IMR-90 (cell line): ENCODE results near the gene ZNF593. TPM values are rescaled to one million over a fixed set of nuclear protein-coding genes. Genes with fewer than 3 reads are reported as not detected.

Experiments
- ATAC-seq: fragments of 200-7000 bp; cut with Tn5 transposase; 2 replicates; pipeline ENCODE4 v1.9.1; 2020; ENCODE audit warnings: low read depth, mild to moderate bottlenecking, moderate library complexity
- BruUV-seq: library from RNA; stranded (reverse); fragments of 400-500 nt; replicated peaks from 2 replicates; lab custom pipeline; 2021; lab: Mats Ljungman, UMichigan
- CTCF ChIA-PET: fragments of 300-600 bp; formaldehyde crosslinking; extraction: SDS; loops from one replicate; lab custom pipeline; 2021; ENCODE audit warnings: antibody characterized with exemption; lab: Yijun Ruan, JAX
- POLR2A ChIA-PET: fragments of 300-600 bp; sonication (Branson Sonifier 250); formaldehyde crosslinking; loops from one replicate; lab custom pipeline; 2022; ENCODE audit warnings: antibody characterized with exemption; ENCODE audit not compliant: unreplicated experiment; lab: Charles Lee
- DNase-seq: peaks from one replicate; pipeline ENCODE4 v3.0.0; 2013
- H2AFZ ChIP-seq: replicated peaks from 2 replicates; pipeline ENCODE3; 2013; ENCODE audit warnings: low read length, mild to moderate bottlenecking; ENCODE audit not compliant: poor library complexity
- H2AK5ac ChIP-seq: 2 replicates; pipeline ENCODE4 v1.6.1; 2013; ENCODE audit warnings: low read depth, low read length, inconsistent platforms
- H2AK9ac ChIP-seq: replicated peaks from 2 replicates; pipeline ENCODE3; 2013; ENCODE audit warnings: mild to moderate bottlenecking, low read depth, low read length, moderate library complexity; ENCODE audit not compliant: poor library complexity
- H2BK120ac ChIP-seq: 2 replicates; pipeline ENCODE4 v1.6.1; 2013; ENCODE audit warnings: low read depth, low read length, inconsistent platforms
- H2BK15ac ChIP-seq: 3 replicates; pipeline ENCODE4 v1.6.1; 2013; ENCODE audit warnings: low read depth, low read length, inconsistent platforms
- H2BK20ac ChIP-seq: 2 replicates; pipeline ENCODE4 v1.6.1; 2013; ENCODE audit warnings: low read depth, mild to moderate bottlenecking, inconsistent platforms, low read length, moderate library complexity
- H2BK5ac ChIP-seq: 2 replicates; pipeline ENCODE4 v1.6.1; 2013; ENCODE audit warnings: mild to moderate bottlenecking, low read depth, low read length, inconsistent platforms; ENCODE audit not compliant: poor library complexity, severe bottlenecking
- H3K14ac ChIP-seq: replicated peaks from 2 replicates; pipeline ENCODE4 v1.6.1; 2013; ENCODE audit warnings: low read depth, low read length, inconsistent platforms
- H3K18ac ChIP-seq: 2 replicates; pipeline ENCODE4 v1.6.1; 2013; ENCODE audit warnings: low read depth, low read length, control low read depth
- H3K23ac ChIP-seq: 2 replicates; pipeline ENCODE4 v1.6.1; 2013; ENCODE audit warnings: low read depth, low read length, inconsistent platforms
- H3K27ac ChIP-seq: 2 replicates; pipeline ENCODE4 v1.5.1; 2013; ENCODE audit warnings: mild to moderate bottlenecking, control low read depth, low read length; ENCODE audit not compliant: insufficient read depth
- H3K27me3 ChIP-seq: 2 replicates; pipeline ENCODE4 v1.6.1; 2013; ENCODE audit warnings: low read length; ENCODE audit not compliant: control insufficient read depth, insufficient read depth
- H3K36me3 ChIP-seq: 2 replicates; pipeline ENCODE4 v1.6.1; 2013; ENCODE audit warnings: low read length, mixed read lengths; ENCODE audit not compliant: control insufficient read depth, insufficient read depth
- H3K4ac ChIP-seq: 2 replicates; pipeline ENCODE4 v1.6.1; 2013; ENCODE audit warnings: low read depth, low read length, inconsistent platforms
- H3K4me1 ChIP-seq: 2 replicates; pipeline ENCODE4 v1.6.1; 2013; ENCODE audit warnings: low read length, mixed read lengths; ENCODE audit not compliant: control insufficient read depth, insufficient read depth
- H3K4me2 ChIP-seq: 2 replicates; pipeline ENCODE4 v1.6.1; 2013; ENCODE audit warnings: low read depth, mild to moderate bottlenecking, control low read depth, low read length, moderate library complexity
- H3K4me3 ChIP-seq: 2 replicates; pipeline ENCODE4 v1.5.1; 2013; ENCODE audit warnings: low read depth, mild to moderate bottlenecking, control low read depth, low read length, moderate library complexity; ENCODE audit not compliant: insufficient read depth
- H3K56ac ChIP-seq: 2 replicates; pipeline ENCODE4 v1.6.1; 2013; ENCODE audit warnings: low read length, inconsistent platforms; ENCODE audit not compliant: insufficient read depth; ENCODE audit errors: extremely low read depth
- H3K79me1 ChIP-seq, 2 experiments: 2 replicates each; pipeline ENCODE4 v1.6.1; 2013; ENCODE audit warnings: low read length in 2 of 2, inconsistent platforms in 1 of 2, low read depth in 1 of 2
- H3K9ac ChIP-seq: 2 replicates; pipeline ENCODE4 v1.6.1; 2013; ENCODE audit warnings: low read depth, low read length, control low read depth
- H3K9me1 ChIP-seq: 2 replicates; pipeline ENCODE4 v1.6.1; 2013; ENCODE audit warnings: low read length, inconsistent platforms; ENCODE audit not compliant: insufficient read depth
- H3K9me3 ChIP-seq: 2 replicates; pipeline ENCODE4 v1.6.1; 2013; ENCODE audit warnings: low read length; ENCODE audit not compliant: control insufficient read depth, insufficient read depth
- H4K20me1 ChIP-seq: 2 replicates; pipeline ENCODE4 v1.6.1; 2013; ENCODE audit warnings: low read length, inconsistent platforms; ENCODE audit not compliant: insufficient read depth
- H4K5ac ChIP-seq: 2 replicates; pipeline ENCODE4 v1.6.1; 2013; ENCODE audit warnings: mild to moderate bottlenecking, low read depth, low read length, control low read depth
- H4K8ac ChIP-seq, 2 experiments: 2 replicates each; pipeline ENCODE4 v1.6.1; 2013; ENCODE audit warnings: low read depth in 2 of 2, low read length in 2 of 2, control low read depth in 1 of 2, inconsistent platforms in 1 of 2
- H4K91ac ChIP-seq: 2 replicates; pipeline ENCODE4 v1.6.1; 2013; ENCODE audit warnings: low read depth, low read length, inconsistent platforms; ENCODE audit not compliant: insufficient read depth
- POLR2A ChIP-seq: IDR thresholded peaks from 2 replicates; pipeline ENCODE4 v1.6.1; 2012; ENCODE audit warnings: mild to moderate bottlenecking, low read depth, low read length
- RAD21 ChIP-seq: IDR thresholded peaks from 2 replicates; pipeline ENCODE4 v1.6.1; 2012; ENCODE audit warnings: low read length, improper control_type of control experiment
- WGBS, 2 experiments: methylation state at CpG; one replicate each; pipeline versions ENCODE4 v1.1.5 to v1.1.7; 2013; ENCODE audit warnings: missing lambda C conversion rate in 2 of 2; ENCODE audit not compliant: insufficient read length in 1 of 2; ENCODE audit errors: extremely low coverage in 2 of 2; 5-methylcytosine and 5-hydroxymethylcytosine counted together
- dilution Hi-C: fragments of 300-500 bp; cut with HindIII; formaldehyde crosslinking; loops from one replicate; pipeline ENCODE4 v1.14.3; 2018; ENCODE audit warnings: low sequenced_read_pairs; ENCODE audit not compliant: unreplicated experiment
- in situ Hi-C: fragments of 300-500 bp; cut with MboI; formaldehyde crosslinking; loops from 3 replicates; pipeline ENCODE4 v1.14.3; 2019; ENCODE audit warnings: low sequenced_read_pairs, inconsistent platforms, mixed read lengths
- intact Hi-C: fragments of 100-400 bp; cut with micrococcal nuclease; formaldehyde crosslinking; loops from 2 replicates; pipeline ENCODE4 v1.10.0; 2022
- polyA plus RNA-seq, 3 experiments: library from polyadenylated mRNA; depleted of rRNA; stranded (reverse); fragments of >200 nt; gene quantifications; 2 replicates each; pipeline ENCODE4 v1.2.3, GENCODE V29; 2012; ENCODE audit warnings: low replicate concordance in 1 of 3
- total RNA-seq: library from RNA; depleted of rRNA; stranded (reverse); fragments of >200 nt; gene quantifications from 2 replicates; pipeline ENCODE4 v1.2.3, GENCODE V29; 2012

The ZNF593 gene
- total and polyA plus RNA-seq, 2 of the 4 experiments (the other 2 are of a cell fraction): 22.2 to 57.7 TPM

DNA sequence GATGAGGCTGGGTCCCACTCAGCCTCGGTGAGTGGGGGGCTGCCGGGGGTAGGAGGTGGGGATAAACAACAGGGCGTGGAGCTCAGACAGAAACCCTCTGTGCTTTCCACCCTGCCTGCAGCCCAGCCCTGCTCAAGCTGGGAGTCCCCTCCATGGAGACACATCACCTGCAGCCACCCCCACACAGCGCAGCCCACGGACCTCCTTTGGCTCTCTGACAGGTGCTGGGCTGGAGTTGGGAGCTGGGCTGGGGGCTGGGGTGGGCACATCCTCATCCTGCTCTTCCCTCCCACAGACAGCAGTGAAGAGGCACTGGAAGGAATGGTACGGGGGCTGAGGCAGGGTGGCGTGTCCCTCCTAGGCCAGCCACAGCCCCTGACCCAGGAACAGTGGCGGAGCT, 18.8 kb downstream of the ZNF593 start:
- Histone ChIP-seq H3K23ac (no peak overlapping the region), H3K9me1 (no peaks in the 10 kb centered on the region), H2BK120ac (no peak overlapping the region), H3K4me3 (no peak overlapping the region), H3K4ac (no peak overlapping the region), H4K5ac (no peak overlapping the region), H3K9me3 (no peaks in the 10 kb centered on the region), H3K18ac (no peak overlapping the region), H2AFZ (no peak overlapping the region), H4K8ac (no peak overlapping the region), H3K79me1 (no peaks in the 10 kb centered on the region), H3K27ac (no peak overlapping the region), H4K91ac (no peak overlapping the region), H4K20me1 (no peaks in the 10 kb centered on the region), H3K9ac (no peak overlapping the region), H2BK20ac (no peak overlapping the region), H3K4me1 (no peaks in the 10 kb centered on the region), H2AK5ac (no peak overlapping the region), H3K36me3 (no peaks in the 10 kb centered on the region), H3K4me2 (no peak overlapping the region), H3K27me3 (peaks cover 12% of the 10 kb centered on the region), H3K56ac (no peak overlapping the region), H2AK9ac (no peak overlapping the region), H2BK15ac (no peak overlapping the region), H2BK5ac (no peak overlapping the region), H3K14ac (no peak overlapping the region)
- BruUV-seq: no TSS peak
- ATAC-seq (no peak), DNase-seq (no peak)
- intact Hi-C loops: no loop called here
- ChIA-PET POLR2A (no interaction called here), CTCF (no interaction called here)
- TF ChIP-seq RAD21 (no peak), POLR2A (no peak)
- in situ Hi-C loops: no loop called here
- dilution Hi-C loops: no loop called here
- WGBS, 2 experiments: 95% methylated on average over 2 of the region's 8 CpGs; no CpG with 5 or more reads in 1 of the 2 experiments
